Endothelial cell of umbilical vein (primary cell): Measurements from ENCODE around the gene MMP19. TPM values are rescaled to one million over a fixed set of nuclear protein-coding genes. Genes with fewer than 3 reads are reported as not detected.

Experiments used
- BruUV-seq: library from RNA; stranded (reverse); fragments of 400-500 nt; replicated peaks from 2 replicates; lab custom pipeline; 2021; lab: Mats Ljungman, UMichigan
- CTCF ChIA-PET: fragments of 300-600, 350-600 bp; sonication (Branson Sonifier 250); formaldehyde crosslinking; loops from one replicate; lab custom pipeline; 2021; ENCODE audit warnings: antibody characterized with exemption, inconsistent platforms; lab: Charles Lee
- POLR2A ChIA-PET: fragments of 300-600, 350-600 bp; sonication (Branson Sonifier 250); formaldehyde crosslinking; loops from one replicate; lab custom pipeline; 2021; ENCODE audit warnings: antibody characterized with exemption, inconsistent platforms; lab: Charles Lee
- DNase-seq: peaks from one replicate; pipeline ENCODE4 v3.0.0-alpha.2; 2011; ENCODE audit warnings: low read depth, low spot score
- FAIRE-seq: peaks from 2 replicates; lab custom pipeline; 2011; peaks lifted over from hg19 to GRCh38; lab: Jason Lieb, UNC
- H2AFZ ChIP-seq: 2 replicates; pipeline ENCODE4 v1.6.0; 2012; ENCODE audit warnings: low read depth, low read length, control low read depth, inconsistent platforms
- H3K27ac ChIP-seq: 2 replicates; pipeline ENCODE4 v1.5.1; 2011; ENCODE audit warnings: low read depth, mild to moderate bottlenecking, control low read depth, low read length, moderate library complexity; ENCODE audit not compliant: insufficient read depth
- H3K27me3 ChIP-seq, 2 experiments: 2 replicates each; pipeline versions ENCODE4 v1.6.0 to v1.6.1; 2011; ENCODE audit warnings: low read length in 2 of 2, mixed read lengths in 1 of 2; ENCODE audit not compliant: control insufficient read depth in 2 of 2, insufficient read depth in 2 of 2
- H3K36me3 ChIP-seq, 2 experiments: 2 replicates in 1 of 2; 3 replicates in 1 of 2; pipeline ENCODE4 v1.5.1; 2011; ENCODE audit warnings: low read length in 2 of 2, mild to moderate bottlenecking in 1 of 2, moderate library complexity in 1 of 2; ENCODE audit not compliant: control insufficient read depth in 2 of 2, insufficient read depth in 2 of 2; ENCODE audit errors: extremely low read depth in 1 of 2
- H3K4me1 ChIP-seq: 3 replicates; pipeline ENCODE4 v1.5.1; 2011; ENCODE audit warnings: mild to moderate bottlenecking, low read length; ENCODE audit not compliant: control insufficient read depth, insufficient read depth; ENCODE audit errors: extremely low read depth
- H3K4me2 ChIP-seq: 2 replicates; pipeline ENCODE4 v1.6.1; 2011; ENCODE audit warnings: low read length, control low read depth, mixed read lengths; ENCODE audit not compliant: insufficient read depth
- H3K4me3 ChIP-seq, 3 experiments: fragments of 200-600 bp in 1 of 3; sonication (generic), shearing (Covaris generic) in 1 of 3; replicated peaks in 1 of 3; 2 replicates each; pipeline ENCODE4 v1.5.1; 2011 to 2016; ENCODE audit warnings: control low read depth in 3 of 3, low read length in 3 of 3, mild to moderate bottlenecking in 2 of 3, inconsistent platforms in 1 of 3, low read depth in 1 of 3, moderate library complexity in 1 of 3; ENCODE audit not compliant: insufficient read depth in 1 of 3
- H3K79me2 ChIP-seq: 2 replicates; pipeline ENCODE4 v1.6.0; 2012; ENCODE audit warnings: low read length, inconsistent platforms; ENCODE audit not compliant: control insufficient read depth, insufficient read depth
- H3K9ac ChIP-seq: replicated peaks from 2 replicates; pipeline ENCODE3; 2011; ENCODE audit warnings: low read length, control low read depth; ENCODE audit not compliant: insufficient read depth; ENCODE audit errors: extremely low read depth
- H3K9me1 ChIP-seq: replicated peaks from 3 replicates; pipeline ENCODE4 v1.6.0; 2011; ENCODE audit warnings: mild to moderate bottlenecking, low read length; ENCODE audit not compliant: control insufficient read depth, insufficient read depth; ENCODE audit errors: extremely low read depth
- H3K9me3 ChIP-seq: replicated peaks from 2 replicates; pipeline ENCODE4 v1.5.1; 2012; ENCODE audit warnings: low read length, inconsistent platforms; ENCODE audit not compliant: control insufficient read depth, insufficient read depth
- H4K20me1 ChIP-seq: replicated peaks from 2 replicates; pipeline ENCODE3; 2011; ENCODE audit warnings: mild to moderate bottlenecking, low read length; ENCODE audit not compliant: control insufficient read depth, insufficient read depth; ENCODE audit errors: extremely low read depth
- CTCF ChIP-seq, 2 donors: IDR thresholded peaks; 1 replicate in 1 of 2; 2 replicates in 1 of 2; pipeline ENCODE4 v1.5.1; 2011; ENCODE audit warnings: low read length in 2 of 2, mild to moderate bottlenecking in 2 of 2, moderate library complexity in 2 of 2, control low read depth in 1 of 2, inconsistent platforms in 1 of 2, low read depth in 1 of 2; ENCODE audit not compliant: insufficient read depth in 1 of 2; ENCODE audit errors: extremely low read depth in 1 of 2
- EZH2 ChIP-seq: IDR thresholded peaks from 2 replicates; pipeline ENCODE4 v1.6.1; 2012; ENCODE audit warnings: borderline replicate concordance, low read depth, mild to moderate bottlenecking, moderate library complexity, low read length, inconsistent platforms; ENCODE audit not compliant: severe bottlenecking
- FOS ChIP-seq: IDR thresholded peaks from 2 replicates; pipeline ENCODE4 v1.6.1; 2011; ENCODE audit warnings: mild to moderate bottlenecking, low read length, moderate library complexity, borderline replicate concordance; ENCODE audit not compliant: insufficient read depth
- GATA2 ChIP-seq: IDR thresholded peaks from 2 replicates; pipeline ENCODE4 v1.7.0; 2011; ENCODE audit warnings: low read depth, mild to moderate bottlenecking, moderate library complexity, mixed read lengths, low read length; ENCODE audit not compliant: insufficient read length, insufficient read depth
- JUN ChIP-seq: IDR thresholded peaks from 2 replicates; pipeline ENCODE4 v1.6.1; 2011; ENCODE audit warnings: borderline replicate concordance, low read depth; ENCODE audit not compliant: insufficient read length, insufficient read depth
- MYC ChIP-seq: IDR thresholded peaks from one replicate; pipeline ENCODE4 v1.6.1; 2011; ENCODE audit warnings: mild to moderate bottlenecking, low read depth, low read length
- POLR2A ChIP-seq: IDR thresholded peaks from 2 replicates; pipeline ENCODE4 v1.6.1; 2012; ENCODE audit warnings: low read depth, mild to moderate bottlenecking, control low read depth, low read length
- POLR2AphosphoS5 ChIP-seq: IDR thresholded peaks from 2 replicates; pipeline ENCODE4 v1.6.1; 2012; ENCODE audit warnings: low read depth, mild to moderate bottlenecking, control low read depth, low read length, moderate library complexity; ENCODE audit not compliant: insufficient read depth
- dilution Hi-C: fragments of 300-500 bp; cut with MboI; formaldehyde crosslinking; loops from one replicate; pipeline ENCODE4 v1.15.0; 2019; ENCODE audit warnings: low sequenced_read_pairs; ENCODE audit not compliant: extremely low pct_ligation_motif_present
- intact Hi-C: fragments of 100-400 bp; cut with micrococcal nuclease; formaldehyde crosslinking; loops from one replicate; pipeline ENCODE4 v1.10.0; 2022
- polyA plus RNA-seq, 4 experiments: library from polyadenylated mRNA; depleted of rRNA in 3 of 4; stranded (reverse) in 3 of 4; unstranded in 1 of 4; fragments of >200 nt; gene quantifications; 2 replicates each; pipeline versions ENCODE4 v1.2.1 to v1.2.3, GENCODE V29; 2011 to 2012; ENCODE audit warnings: missing spikeins in 1 of 4
- total RNA-seq: library from RNA; stranded (reverse); gene quantifications from 2 replicates; pipeline ENCODE4 v1.2.3, GENCODE V29; 2021
- TF ChIP-seq, protein P1 (sequence below): IDR thresholded peaks from 2 replicates; pipeline ENCODE4 v1.6.1; 2011; ENCODE audit not compliant: insufficient read depth, insufficient read length

The MMP19 gene
- total and polyA plus RNA-seq, 2 donors (not counting 3 experiments of a cell fraction or from before 2014, with no cell fraction given), result 0.31 to 1.6 TPM

DNA sequence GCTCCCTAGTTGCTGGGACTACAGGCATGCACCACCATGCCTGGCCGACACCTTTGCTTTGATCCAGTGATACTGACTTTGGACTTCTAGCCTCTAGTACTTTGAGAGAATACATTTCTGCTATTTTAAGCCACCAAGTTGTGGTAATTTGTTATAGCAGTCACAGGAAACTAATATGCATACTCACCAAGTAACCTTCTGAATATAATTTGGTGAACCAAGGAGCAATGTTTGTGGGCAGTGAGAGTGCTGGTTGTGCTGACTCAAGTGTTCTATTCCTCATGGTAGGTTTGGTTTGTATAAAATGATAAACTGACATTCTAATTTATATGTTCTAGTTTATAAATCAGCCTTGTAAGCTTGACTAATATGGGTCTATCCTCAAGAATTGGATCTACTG, 42.4 kb upstream of the MMP19 start:
- Histone ChIP-seq H3K9me3 (no peaks in the 10 kb centered on the region), H3K79me2 (no peaks in the 10 kb centered on the region), H3K4me2 (no peak overlapping the region), H3K4me1 (no peaks in the 10 kb centered on the region), H3K4me3 (no peak overlapping the region), H3K9me1 (no peaks in the 10 kb centered on the region), H2AFZ (no peak overlapping the region), H4K20me1 (no peaks in the 10 kb centered on the region), H3K27me3 (peaks cover 2 to 5% of the 10 kb centered on the region in 2 experiments), H3K36me3 (no peaks in the 10 kb centered on the region), H3K9ac (no peak overlapping the region), H3K27ac (no peak overlapping the region)
- no peak for FAIRE-seq
- ChIA-PET POLR2A (no interaction called here), CTCF (interaction anchor here (1.6 kb wide), 1 partner anchor 14 kb away, joined by 4 read pairs; no protein-coding TSS in a partner anchor)
- BruUV-seq, result no TSS peak
- no peak for DNase-seq
- dilution Hi-C loops (no loop called here), intact Hi-C loops (no loop called here)
- TF ChIP-seq GATA2 (no peak), CTCF (IDR thresholded peaks at IDR 0.05; ENCODE audit: extremely low read depth in 1 of 2, insufficient read depth in 1 of 2, low read depth in 1 of 2, low read length in 2 of 2) (no peak), MYC (no peak), EZH2 (no peak), JUN (no peak), FOS (no peak), POLR2A (no peak), POLR2AphosphoS5 (no peak)
- TF ChIP-seq, protein P1, sequence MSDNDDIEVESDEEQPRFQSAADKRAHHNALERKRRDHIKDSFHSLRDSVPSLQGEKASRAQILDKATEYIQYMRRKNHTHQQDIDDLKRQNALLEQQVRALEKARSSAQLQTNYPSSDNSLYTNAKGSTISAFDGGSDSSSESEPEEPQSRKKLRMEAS, result no peak
